ENCODE data around the gene SLC25A22.

Gene SLC25A22

GRCh38 chr11:795634-796564 lies 2.2 kb downstream of the SLC25A22 start:
- H3F3A ChIP-seq (ENCODE audit: low read depth), result peaks cover 3% of the 10 kb centered on the region; the same call in 1 of the 2 replicates
- H3K9me2 ChIP-seq (replicated peaks; ENCODE audit: low read depth, low read length), result no peaks in the 10 kb centered on the region
- H3K79me2 ChIP-seq (ENCODE audit: insufficient read depth, low read length), result peaks cover 19% of the 10 kb centered on the region; the same call in 1 of the 2 replicates
- peaks cover 17% of the 10 kb centered on the region for H3K4me1 ChIP-seq (ENCODE audit: insufficient read depth, low read length, poor library complexity, severe bottlenecking)
- H3K4me2 ChIP-seq (ENCODE audit: low read depth, low read length, poor library complexity, severe bottlenecking), result peak overlapping the region; percentile 100
- H3K27me3 ChIP-seq (ENCODE audit: insufficient read depth, low read length, poor library complexity, severe bottlenecking), result no peaks in the 10 kb centered on the region
- H2AFZ ChIP-seq (ENCODE audit: low read length), result no peak overlapping the region
- no peaks in the 10 kb centered on the region for H3K9me3 ChIP-seq (ENCODE audit: insufficient read depth, low read depth, low read length)
- peak overlapping the region; percentile 85 for H3K4me3 ChIP-seq (ENCODE audit: low read length, poor library complexity, severe bottlenecking)
- TF ChIP-seq EZH2phosphoT487 (IDR thresholded peaks at IDR 0.05; ENCODE audit: borderline replicate concordance) (no peak), CTCF (conservative IDR thresholded peaks at IDR 0.05; ENCODE audit: low read length) (no peak)
- peaks cover 14% of the 10 kb centered on the region for H4K20me1 ChIP-seq (ENCODE audit: insufficient read depth, low read length, poor library complexity, severe bottlenecking)
- H3K9ac ChIP-seq (ENCODE audit: low read depth, low read length, poor library complexity, severe bottlenecking), result peak overlapping the region; percentile 83
- H3K36me3 ChIP-seq (ENCODE audit: insufficient read depth, low read length), result no peaks in the 10 kb centered on the region

- no peak for TF ChIP-seq EZH2phosphoT487 (IDR thresholded peaks at IDR 0.05; ENCODE audit: borderline replicate concordance)
- TF ChIP-seq CTCF (conservative IDR thresholded peaks at IDR 0.05; ENCODE audit: low read length), result no peak
- Histone ChIP-seq H3F3A (ENCODE audit: low read depth) (peaks cover 3% of the 10 kb centered on the region; the same call in 1 of the 2 replicates), H3K9me3 (ENCODE audit: insufficient read depth, low read depth, low read length) (no peaks in the 10 kb centered on the region), H2AFZ (ENCODE audit: low read length) (no peak overlapping the region), H3K4me1 (ENCODE audit: insufficient read depth, low read length, poor library complexity, severe bottlenecking) (peaks cover 17% of the 10 kb centered on the region), H3K79me2 (ENCODE audit: insufficient read depth, low read length) (peaks cover 19% of the 10 kb centered on the region; the same call in 1 of the 2 replicates), H3K36me3 (ENCODE audit: insufficient read depth, low read length) (no peaks in the 10 kb centered on the region), H4K20me1 (ENCODE audit: insufficient read depth, low read length, poor library complexity, severe bottlenecking) (peaks cover 14% of the 10 kb centered on the region), H3K9ac (ENCODE audit: low read depth, low read length, poor library complexity, severe bottlenecking) (peak overlapping the region; percentile 83), H3K27me3 (ENCODE audit: insufficient read depth, low read length, poor library complexity, severe bottlenecking) (no peaks in the 10 kb centered on the region), H3K4me2 (ENCODE audit: low read depth, low read length, poor library complexity, severe bottlenecking) (peak overlapping the region; percentile 100), H3K4me3 (ENCODE audit: low read length, poor library complexity, severe bottlenecking) (peak overlapping the region; percentile 85), H3K9me2 (replicated peaks; ENCODE audit: low read depth, low read length) (no peaks in the 10 kb centered on the region)
These were observed 3.1 kb downstream of the SLC25A22 start for GRCh38 chr11:794766-795633.

GRCh38 chr11:794013-794765 lies 3.9 kb downstream of the SLC25A22 start:
- no peaks in the 10 kb centered on the region for H3K9me2 ChIP-seq (replicated peaks; ENCODE audit: low read depth, low read length)
- no peak for TF ChIP-seq CTCF (conservative IDR thresholded peaks at IDR 0.05; ENCODE audit: low read length)
- TF ChIP-seq EZH2phosphoT487 (IDR thresholded peaks at IDR 0.05; ENCODE audit: borderline replicate concordance), result no peak
- peaks cover 14% of the 10 kb centered on the region for H4K20me1 ChIP-seq (ENCODE audit: insufficient read depth, low read length, poor library complexity, severe bottlenecking)
- H3K4me2 ChIP-seq (ENCODE audit: low read depth, low read length, poor library complexity, severe bottlenecking), result peak overlapping the region; percentile 100
- no peak overlapping the region for H3K9ac ChIP-seq (ENCODE audit: low read depth, low read length, poor library complexity, severe bottlenecking)
- peaks cover 19% of the 10 kb centered on the region; the same call in 1 of the 2 replicates for H3K79me2 ChIP-seq (ENCODE audit: insufficient read depth, low read length)
- H3K4me3 ChIP-seq (ENCODE audit: low read length, poor library complexity, severe bottlenecking), result peak overlapping the region; percentile 85
- no peaks in the 10 kb centered on the region for H3K36me3 ChIP-seq (ENCODE audit: insufficient read depth, low read length)
- H2AFZ ChIP-seq (ENCODE audit: low read length), result no peak overlapping the region
- H3K27me3 ChIP-seq (ENCODE audit: insufficient read depth, low read length, poor library complexity, severe bottlenecking), result no peaks in the 10 kb centered on the region
- H3F3A ChIP-seq (ENCODE audit: low read depth), result peaks cover 3% of the 10 kb centered on the region; the same call in 1 of the 2 replicates
- peaks cover 17% of the 10 kb centered on the region for H3K4me1 ChIP-seq (ENCODE audit: insufficient read depth, low read length, poor library complexity, severe bottlenecking)
- H3K9me3 ChIP-seq (ENCODE audit: insufficient read depth, low read depth, low read length), result no peaks in the 10 kb centered on the region

Measured in Loucy (cell line).